GM23338 (cell line): ENCODE data around the gene TMEM200C. TPM values are rescaled to one million over a fixed set of nuclear protein-coding genes. Genes with fewer than 3 reads are reported as not detected.

Experiments used
- ATAC-seq: fragments of 200-7000 bp; cut with Tn5 transposase; 3 replicates; pipeline ENCODE4 v1.9.1; 2020
- DNase-seq: peaks from one replicate; pipeline ENCODE4 v3.0.0-alpha.2; 2015; ENCODE audit warnings: low spot score
- H2AFZ ChIP-seq: fragments of 200-600 bp; sonication (generic); 2 replicates; pipeline ENCODE4 v1.8.0; 2016; ENCODE audit warnings: antibody characterized with exemption, mild to moderate bottlenecking, moderate library complexity
- H3F3A ChIP-seq: fragments of 200-600 bp; sonication (generic); replicated peaks from 2 replicates; pipeline ENCODE4 v1.8.0; 2017; ENCODE audit warnings: antibody characterized with exemption, mixed run types, low read depth
- H3K27ac ChIP-seq: fragments of 200-600 bp; sonication (generic); 2 replicates; pipeline ENCODE4 v1.6.1; 2016; ENCODE audit warnings: low read depth
- H3K27me3 ChIP-seq: fragments of 200-600 bp; sonication (generic); 2 replicates; pipeline ENCODE4 v1.8.0; 2016; ENCODE audit warnings: mild to moderate bottlenecking, mixed run types, moderate library complexity; ENCODE audit not compliant: insufficient read depth
- H3K36me3 ChIP-seq: fragments of 200-600 bp; sonication (generic); 2 replicates; pipeline ENCODE4 v1.8.0; 2016; ENCODE audit warnings: mild to moderate bottlenecking; ENCODE audit not compliant: insufficient read depth
- H3K4me1 ChIP-seq: fragments of 200-600 bp; sonication (generic); 2 replicates; pipeline ENCODE4 v1.8.0; 2016; ENCODE audit warnings: mild to moderate bottlenecking, moderate library complexity; ENCODE audit not compliant: insufficient read depth
- H3K4me2 ChIP-seq: fragments of 200-600 bp; sonication (generic); 2 replicates; pipeline ENCODE4 v1.7.1; 2017; ENCODE audit warnings: mixed run types
- H3K4me3 ChIP-seq: fragments of 200-600 bp; sonication (generic); 2 replicates; pipeline ENCODE4 v1.6.1; 2016; ENCODE audit warnings: mixed run types
- H3K79me2 ChIP-seq: fragments of 200-600 bp; sonication (generic); replicated peaks from 2 replicates; pipeline ENCODE4 v1.8.0; 2017; ENCODE audit warnings: mild to moderate bottlenecking; ENCODE audit not compliant: insufficient read depth
- H3K9me2 ChIP-seq: fragments of 200-600 bp; sonication (generic); 2 replicates; pipeline ENCODE4 v1.8.0; 2017; ENCODE audit not compliant: insufficient read depth
- H4K20me1 ChIP-seq: fragments of 200-600 bp; sonication (generic); replicated peaks from 2 replicates; pipeline ENCODE4 v1.8.0; 2017; ENCODE audit warnings: mild to moderate bottlenecking; ENCODE audit not compliant: insufficient read depth
- H3K27ac Mint-ChIP-seq: 2 replicates; pipeline ENCODE4 v1.8.0; 2020; ENCODE audit warnings: inconsistent platforms, mild to moderate bottlenecking, moderate library complexity, mixed read lengths
- H3K27me3 Mint-ChIP-seq: 3 replicates; pipeline ENCODE4 v1.8.0; 2022; ENCODE audit warnings: low read depth, mild to moderate bottlenecking, moderate library complexity, mixed read lengths, inconsistent platforms; ENCODE audit not compliant: insufficient read depth, poor library complexity
- H3K36me3 Mint-ChIP-seq: 3 replicates; pipeline ENCODE4 v1.8.0; 2021; ENCODE audit warnings: low read depth, mild to moderate bottlenecking, inconsistent platforms, moderate library complexity, mixed read lengths
- H3K4me1 Mint-ChIP-seq: 3 replicates; pipeline ENCODE4 v1.8.0; 2020; ENCODE audit warnings: mild to moderate bottlenecking, inconsistent platforms, mixed read lengths
- H3K4me3 Mint-ChIP-seq: 3 replicates; pipeline ENCODE4 v1.8.0; 2021; ENCODE audit warnings: moderate library complexity, mild to moderate bottlenecking, inconsistent platforms, mixed read lengths
- H3K9me3 Mint-ChIP-seq: 3 replicates; pipeline ENCODE4 v1.8.0; 2020; ENCODE audit warnings: moderate library complexity, mild to moderate bottlenecking, inconsistent platforms, mixed read lengths
- CREB1 ChIP-seq: fragments of 250-450 bp; sonication (Bioruptor Pico); IDR thresholded peaks from 2 replicates; pipeline ENCODE4 v1.5.0; 2020; ENCODE audit warnings: low read depth, mild to moderate bottlenecking, moderate library complexity
- CTCF ChIP-seq, 2 experiments: fragments of 200-600 bp in 1 of 2; sonication (generic) in 1 of 2; conservative IDR thresholded peaks; 2 replicates each; pipeline versions ENCODE4 v1.5.1 to v1.6.1; 2016 to 2017; ENCODE audit warnings: antibody characterized with exemption in 2 of 2, low read depth in 2 of 2, mild to moderate bottlenecking in 2 of 2, moderate library complexity in 1 of 2
- EZH2 ChIP-seq: fragments of 200-600 bp; sonication (generic); IDR thresholded peaks from one replicate; pipeline ENCODE4 v1.8.0; 2017; ENCODE audit warnings: antibody characterized with exemption, mild to moderate bottlenecking, low read depth; ENCODE audit not compliant: unreplicated experiment
- EZH2phosphoT487 ChIP-seq: fragments of 200-600 bp; sonication (generic); IDR thresholded peaks from one replicate; pipeline ENCODE4 v1.8.1; 2018; ENCODE audit warnings: antibody characterized with exemption; ENCODE audit not compliant: unreplicated experiment
- JUNB ChIP-seq: IDR thresholded peaks from one replicate; pipeline ENCODE4 v1.6.1; 2016; ENCODE audit warnings: antibody characterized with exemption; ENCODE audit not compliant: unreplicated experiment
- NANOG ChIP-seq: IDR thresholded peaks from 2 replicates; pipeline ENCODE4 v1.6.1; 2016; ENCODE audit warnings: antibody characterized with exemption, borderline replicate concordance
- STAT1 ChIP-seq: IDR thresholded peaks from one replicate; pipeline ENCODE4 v1.6.1; 2016; ENCODE audit warnings: antibody characterized with exemption; ENCODE audit not compliant: unreplicated experiment
- ZNF114 ChIP-seq: fragments of 250-450 bp; sonication (Bioruptor Pico); IDR thresholded peaks from 2 replicates; pipeline ENCODE4 v1.5.0; 2020; ENCODE audit warnings: mild to moderate bottlenecking, moderate library complexity
- ZNF331 ChIP-seq: fragments of 250-450 bp; sonication (Bioruptor Pico); IDR thresholded peaks from 2 replicates; pipeline ENCODE4 v1.5.0; 2020; ENCODE audit warnings: low read depth, mild to moderate bottlenecking, moderate library complexity
- polyA plus RNA-seq: library from polyadenylated mRNA; unstranded; fragments of >200 nt; fragmentation: Nextera tagmentation; extraction: Ambion mirVana; gene quantifications from 2 replicates; pipeline ENCODE4 v1.2.1, GENCODE V29; 2016
- total RNA-seq: library from RNA; depleted of rRNA; stranded (reverse); fragments of >200 nt; shearing (Covaris generic); gene quantifications from 2 replicates; pipeline ENCODE4 v1.2.3, GENCODE V29; 2014
- TF ChIP-seq, protein P1 (sequence below): IDR thresholded peaks from 2 replicates; pipeline ENCODE4 v1.6.1; 2016; ENCODE audit warnings: antibody characterized with exemption
- TF ChIP-seq, protein P2 (sequence below): fragments of 250-450 bp; sonication (Bioruptor Pico); IDR thresholded peaks from 2 replicates; pipeline ENCODE4 v1.5.0; 2020; ENCODE audit warnings: mild to moderate bottlenecking, moderate library complexity

Gene TMEM200C
- total and polyA plus RNA-seq, 2 experiments from 2014 or later, result 0.53 to 6.1 TPM

- no peak for TF ChIP-seq ZNF114
- TF ChIP-seq, protein P1, sequence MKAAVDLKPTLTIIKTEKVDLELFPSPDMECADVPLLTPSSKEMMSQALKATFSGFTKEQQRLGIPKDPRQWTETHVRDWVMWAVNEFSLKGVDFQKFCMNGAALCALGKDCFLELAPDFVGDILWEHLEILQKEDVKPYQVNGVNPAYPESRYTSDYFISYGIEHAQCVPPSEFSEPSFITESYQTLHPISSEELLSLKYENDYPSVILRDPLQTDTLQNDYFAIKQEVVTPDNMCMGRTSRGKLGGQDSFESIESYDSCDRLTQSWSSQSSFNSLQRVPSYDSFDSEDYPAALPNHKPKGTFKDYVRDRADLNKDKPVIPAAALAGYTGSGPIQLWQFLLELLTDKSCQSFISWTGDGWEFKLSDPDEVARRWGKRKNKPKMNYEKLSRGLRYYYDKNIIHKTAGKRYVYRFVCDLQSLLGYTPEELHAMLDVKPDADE, result no peak
- no peak for TF ChIP-seq EZH2phosphoT487
- TF ChIP-seq CREB1 (CRISPR knock-in tag), result no peak
- TF ChIP-seq EZH2, result no peak
- no peak for TF ChIP-seq STAT1
- no peak for TF ChIP-seq ZNF331 (CRISPR knock-in tag)
Observed at GRCh38 chr18:5841518-5841917, 53.8 kb downstream of the TMEM200C start (continued).

- H3K4me3 Mint-ChIP-seq, result no peak overlapping the region
- Histone ChIP-seq H3F3A (no peaks in the 10 kb centered on the region), H3K27me3 (no peaks in the 10 kb centered on the region)
- TF ChIP-seq EZH2phosphoT487, result no peak
- TF ChIP-seq, protein P2, sequence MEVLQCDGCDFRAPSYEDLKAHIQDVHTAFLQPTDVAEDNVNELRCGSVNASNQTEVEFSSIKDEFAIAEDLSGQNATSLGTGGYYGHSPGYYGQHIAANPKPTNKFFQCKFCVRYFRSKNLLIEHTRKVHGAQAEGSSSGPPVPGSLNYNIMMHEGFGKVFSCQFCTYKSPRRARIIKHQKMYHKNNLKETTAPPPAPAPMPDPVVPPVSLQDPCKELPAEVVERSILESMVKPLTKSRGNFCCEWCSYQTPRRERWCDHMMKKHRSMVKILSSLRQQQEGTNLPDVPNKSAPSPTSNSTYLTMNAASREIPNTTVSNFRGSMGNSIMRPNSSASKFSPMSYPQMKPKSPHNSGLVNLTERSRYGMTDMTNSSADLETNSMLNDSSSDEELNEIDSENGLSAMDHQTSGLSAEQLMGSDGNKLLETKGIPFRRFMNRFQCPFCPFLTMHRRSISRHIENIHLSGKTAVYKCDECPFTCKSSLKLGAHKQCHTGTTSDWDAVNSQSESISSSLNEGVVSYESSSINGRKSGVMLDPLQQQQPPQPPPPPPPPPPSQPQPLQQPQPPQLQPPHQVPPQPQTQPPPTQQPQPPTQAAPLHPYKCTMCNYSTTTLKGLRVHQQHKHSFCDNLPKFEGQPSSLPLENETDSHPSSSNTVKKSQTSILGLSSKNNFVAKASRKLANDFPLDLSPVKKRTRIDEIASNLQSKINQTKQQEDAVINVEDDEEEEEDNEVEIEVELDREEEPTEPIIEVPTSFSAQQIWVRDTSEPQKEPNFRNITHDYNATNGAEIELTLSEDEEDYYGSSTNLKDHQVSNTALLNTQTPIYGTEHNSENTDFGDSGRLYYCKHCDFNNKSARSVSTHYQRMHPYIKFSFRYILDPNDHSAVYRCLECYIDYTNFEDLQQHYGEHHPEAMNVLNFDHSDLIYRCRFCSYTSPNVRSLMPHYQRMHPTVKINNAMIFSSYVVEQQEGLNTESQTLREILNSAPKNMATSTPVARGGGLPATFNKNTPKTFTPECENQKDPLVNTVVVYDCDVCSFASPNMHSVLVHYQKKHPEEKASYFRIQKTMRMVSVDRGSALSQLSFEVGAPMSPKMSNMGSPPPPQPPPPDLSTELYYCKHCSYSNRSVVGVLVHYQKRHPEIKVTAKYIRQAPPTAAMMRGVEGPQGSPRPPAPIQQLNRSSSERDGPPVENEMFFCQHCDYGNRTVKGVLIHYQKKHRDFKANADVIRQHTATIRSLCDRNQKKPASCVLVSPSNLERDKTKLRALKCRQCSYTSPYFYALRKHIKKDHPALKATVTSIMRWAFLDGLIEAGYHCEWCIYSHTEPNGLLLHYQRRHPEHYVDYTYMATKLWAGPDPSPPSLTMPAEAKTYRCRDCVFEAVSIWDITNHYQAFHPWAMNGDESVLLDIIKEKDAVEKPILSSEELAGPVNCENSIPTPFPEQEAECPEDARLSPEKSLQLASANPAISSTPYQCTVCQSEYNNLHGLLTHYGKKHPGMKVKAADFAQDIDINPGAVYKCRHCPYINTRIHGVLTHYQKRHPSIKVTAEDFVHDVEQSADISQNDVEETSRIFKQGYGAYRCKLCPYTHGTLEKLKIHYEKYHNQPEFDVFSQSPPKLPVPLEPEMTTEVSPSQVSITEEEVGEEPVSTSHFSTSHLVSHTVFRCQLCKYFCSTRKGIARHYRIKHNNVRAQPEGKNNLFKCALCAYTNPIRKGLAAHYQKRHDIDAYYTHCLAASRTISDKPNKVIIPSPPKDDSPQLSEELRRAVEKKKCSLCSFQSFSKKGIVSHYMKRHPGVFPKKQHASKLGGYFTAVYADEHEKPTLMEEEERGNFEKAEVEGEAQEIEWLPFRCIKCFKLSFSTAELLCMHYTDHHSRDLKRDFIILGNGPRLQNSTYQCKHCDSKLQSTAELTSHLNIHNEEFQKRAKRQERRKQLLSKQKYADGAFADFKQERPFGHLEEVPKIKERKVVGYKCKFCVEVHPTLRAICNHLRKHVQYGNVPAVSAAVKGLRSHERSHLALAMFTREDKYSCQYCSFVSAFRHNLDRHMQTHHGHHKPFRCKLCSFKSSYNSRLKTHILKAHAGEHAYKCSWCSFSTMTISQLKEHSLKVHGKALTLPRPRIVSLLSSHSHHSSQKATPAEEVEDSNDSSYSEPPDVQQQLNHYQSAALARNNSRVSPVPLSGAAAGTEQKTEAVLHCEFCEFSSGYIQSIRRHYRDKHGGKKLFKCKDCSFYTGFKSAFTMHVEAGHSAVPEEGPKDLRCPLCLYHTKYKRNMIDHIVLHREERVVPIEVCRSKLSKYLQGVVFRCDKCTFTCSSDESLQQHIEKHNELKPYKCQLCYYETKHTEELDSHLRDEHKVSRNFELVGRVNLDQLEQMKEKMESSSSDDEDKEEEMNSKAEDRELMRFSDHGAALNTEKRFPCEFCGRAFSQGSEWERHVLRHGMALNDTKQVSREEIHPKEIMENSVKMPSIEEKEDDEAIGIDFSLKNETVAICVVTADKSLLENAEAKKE (CRISPR knock-in tag), result no peak
- TF ChIP-seq CTCF (conservative IDR thresholded peaks at IDR 0.05; ENCODE audit: low read depth in 2 of 2), result no peak
- TF ChIP-seq JUNB, result no peak
- no peak for TF ChIP-seq CREB1 (CRISPR knock-in tag)
- no peak for TF ChIP-seq ZNF114
- no peak for TF ChIP-seq NANOG
- no peak for TF ChIP-seq ZNF331 (CRISPR knock-in tag)
- TF ChIP-seq EZH2, result no peak
- TF ChIP-seq, protein P1, result no peak
Observed at GRCh38 chr18:5840547-5840946, 54.8 kb downstream of the TMEM200C start.

More at GRCh38 chr18:5840547-5840946, 54.8 kb downstream of the TMEM200C start:
- Histone ChIP-seq H3K4me2 (no peak overlapping the region), H3K79me2 (no peaks in the 10 kb centered on the region), H3K36me3 (no peaks in the 10 kb centered on the region; the same call in 1 of the 2 replicates), H4K20me1 (no peaks in the 10 kb centered on the region), H2AFZ (no peak overlapping the region), H3K4me3 (no peak overlapping the region), H3K9me2 (no peaks in the 10 kb centered on the region), H3K4me1 (no peaks in the 10 kb centered on the region; the same call in 1 of the 2 replicates), H3K27ac (no peak overlapping the region)
- no peaks in the 10 kb centered on the region for H3K27me3 Mint-ChIP-seq
- H3K4me1 Mint-ChIP-seq, result peaks cover 7% of the 10 kb centered on the region; the same call in 2 of the 3 replicates
- no peak overlapping the region for H3K27ac Mint-ChIP-seq
- H3K36me3 Mint-ChIP-seq, result no peaks in the 10 kb centered on the region
- H3K9me3 Mint-ChIP-seq, result peaks cover 2% of the 10 kb centered on the region; the same call in 2 of the 3 replicates
- DNase-seq (no peak), ATAC-seq (no peak)
